Kidney epithelial cell (primary cell): ENCODE measurements around the gene ARHGAP23. TPM values are rescaled to one million over a fixed set of nuclear protein-coding genes. Genes with fewer than 3 reads are reported as not detected.
A peak's percentile ranks its signal among the peaks of the same experiment; 100 is the strongest.

ENCODE experiments used
- DNase-seq: peaks from one replicate; pipeline ENCODE4 v3.0.0-alpha.2; 2010; ENCODE audit warnings: low read depth
- H3K27me3 ChIP-seq: 2 replicates; pipeline ENCODE4 v1.6.0; 2011; ENCODE audit warnings: low read length; ENCODE audit not compliant: control insufficient read depth, insufficient read depth
- H3K36me3 ChIP-seq: 2 replicates; pipeline ENCODE4 v1.5.1; 2011; ENCODE audit warnings: low read length; ENCODE audit not compliant: control insufficient read depth, insufficient read depth
- H3K4me3 ChIP-seq: 2 replicates; pipeline ENCODE4 v1.5.1; 2011; ENCODE audit warnings: low read depth, mild to moderate bottlenecking, control low read depth, low read length
- total RNA-seq: library from RNA; depleted of rRNA; stranded (reverse); fragments of >200 nt; gene quantifications from 2 replicates; pipeline ENCODE4 v1.2.3, GENCODE V29; 2015
- TF ChIP-seq, protein P1 (sequence below): IDR thresholded peaks from 2 replicates; pipeline ENCODE4 v1.5.1; 2011; ENCODE audit warnings: mild to moderate bottlenecking, moderate library complexity, low read length, control low read depth, inconsistent platforms; ENCODE audit not compliant: insufficient read depth, poor library complexity, severe bottlenecking

The ARHGAP23 gene
- total RNA-seq, 1 donor from 2014 or later: 52.8 TPM

- no peak for DNase-seq
- Histone ChIP-seq H3K4me3 (no peak overlapping the region), H3K27me3 (no peaks in the 10 kb centered on the region), H3K36me3 (no peaks in the 10 kb centered on the region)
- TF ChIP-seq, protein P1, sequence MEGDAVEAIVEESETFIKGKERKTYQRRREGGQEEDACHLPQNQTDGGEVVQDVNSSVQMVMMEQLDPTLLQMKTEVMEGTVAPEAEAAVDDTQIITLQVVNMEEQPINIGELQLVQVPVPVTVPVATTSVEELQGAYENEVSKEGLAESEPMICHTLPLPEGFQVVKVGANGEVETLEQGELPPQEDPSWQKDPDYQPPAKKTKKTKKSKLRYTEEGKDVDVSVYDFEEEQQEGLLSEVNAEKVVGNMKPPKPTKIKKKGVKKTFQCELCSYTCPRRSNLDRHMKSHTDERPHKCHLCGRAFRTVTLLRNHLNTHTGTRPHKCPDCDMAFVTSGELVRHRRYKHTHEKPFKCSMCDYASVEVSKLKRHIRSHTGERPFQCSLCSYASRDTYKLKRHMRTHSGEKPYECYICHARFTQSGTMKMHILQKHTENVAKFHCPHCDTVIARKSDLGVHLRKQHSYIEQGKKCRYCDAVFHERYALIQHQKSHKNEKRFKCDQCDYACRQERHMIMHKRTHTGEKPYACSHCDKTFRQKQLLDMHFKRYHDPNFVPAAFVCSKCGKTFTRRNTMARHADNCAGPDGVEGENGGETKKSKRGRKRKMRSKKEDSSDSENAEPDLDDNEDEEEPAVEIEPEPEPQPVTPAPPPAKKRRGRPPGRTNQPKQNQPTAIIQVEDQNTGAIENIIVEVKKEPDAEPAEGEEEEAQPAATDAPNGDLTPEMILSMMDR: no peak
Observed at GRCh38 chr17:38449364-38449763, 21.1 kb downstream of the ARHGAP23 start.

DNA sequence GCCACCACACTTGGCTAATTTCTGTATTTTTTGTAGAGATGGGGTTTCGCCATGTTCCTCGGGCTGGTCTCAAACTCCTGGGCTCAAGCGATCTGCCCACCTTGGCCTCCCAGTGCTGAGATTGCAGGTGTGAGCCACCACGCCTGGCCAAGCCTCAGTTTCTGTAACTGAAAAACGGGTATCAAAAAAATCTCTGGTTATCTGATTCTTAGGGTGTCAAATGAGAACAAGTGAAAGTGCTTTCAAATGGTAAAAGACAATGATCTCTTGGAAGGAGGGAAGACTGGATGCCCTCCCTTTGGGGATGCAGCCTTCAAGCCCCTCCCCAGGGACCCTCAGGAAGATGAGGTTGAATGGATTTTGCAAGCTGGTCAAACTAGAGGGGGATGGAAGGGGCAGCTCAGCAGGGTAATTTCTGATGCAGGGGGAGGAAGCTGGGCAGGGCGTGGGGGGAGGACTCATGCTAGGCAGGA is 22.3 kb downstream of the ARHGAP23 start:
- DNase-seq: no peak
- Histone ChIP-seq H3K27me3 (no peaks in the 10 kb centered on the region), H3K36me3 (no peaks in the 10 kb centered on the region), H3K4me3 (no peak overlapping the region)
- TF ChIP-seq, protein P1: no peak

GRCh38 chr17:38451030-38451839 is 23.0 kb downstream of the ARHGAP23 start:
- Histone ChIP-seq H3K36me3 (no peaks in the 10 kb centered on the region), H3K4me3 (peak overlapping the region; percentile 18), H3K27me3 (no peaks in the 10 kb centered on the region)
- no peak for DNase-seq
- TF ChIP-seq, protein P1: no peak

GRCh38 chr17:38451840-38452529 is 23.7 kb downstream of the ARHGAP23 start:
- Histone ChIP-seq H3K27me3 (no peaks in the 10 kb centered on the region), H3K36me3 (no peaks in the 10 kb centered on the region), H3K4me3 (peak overlapping the region; percentile 18)
- no peak for DNase-seq
- TF ChIP-seq, protein P1: no peak

- DNase-seq: no peak
- TF ChIP-seq, protein P1: no peak
- H3K27me3 ChIP-seq: no peaks in the 10 kb centered on the region
- no peaks in the 10 kb centered on the region for H3K36me3 ChIP-seq
- H3K4me3 ChIP-seq: no peak overlapping the region
Observed at GRCh38 chr17:38452719-38453118, 24.5 kb downstream of the ARHGAP23 start.
